HT-29 (cell line): ENCODE measurements around the gene CCDC63. TPM values are rescaled to one million over a fixed set of nuclear protein-coding genes. Genes with fewer than 3 reads are reported as not detected.
"Not testable (repeated sequence)": the region's sequence is repeated elsewhere in the genome, so short reads cannot be mapped to it uniquely, and the experiment has no call there.

Source experiments
- DNase-seq: peaks from one replicate; pipeline ENCODE4 v3.0.0-alpha.2; 2015; ENCODE audit warnings: low spot score
- total RNA-seq: library from RNA; depleted of rRNA; stranded (reverse); fragments of >200 nt; shearing (Covaris generic); gene quantifications from 2 replicates; pipeline ENCODE4 v1.2.3, GENCODE V29; 2014; rRNA removed

CCDC63 gene
- total RNA-seq, 1 experiment from 2014 or later = not detected

DNA sequence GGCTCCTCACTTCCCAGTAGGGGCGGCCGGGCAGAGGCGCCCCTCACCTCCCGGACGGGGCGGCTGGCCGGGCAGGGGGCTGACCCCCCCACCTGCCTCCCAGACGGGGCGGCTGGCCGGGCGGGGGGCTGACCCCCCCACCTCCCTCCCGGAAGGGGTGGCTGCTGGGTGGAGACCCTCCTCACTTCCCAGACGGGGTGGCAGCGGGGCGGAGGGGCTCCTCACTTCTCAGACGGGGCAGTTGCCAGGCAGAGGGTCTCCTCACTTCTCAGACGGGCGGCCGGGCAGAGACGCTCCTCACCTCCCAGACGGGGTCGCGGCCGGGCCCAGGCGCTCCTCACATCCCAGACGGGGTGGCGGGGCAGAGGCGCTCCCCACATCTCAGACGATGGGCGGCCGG, 104.1 kb downstream of the CCDC63 start:
- not testable (repeated sequence) for DNase-seq

Other genes with a start within 250 kb of the CCDC63 start
- gene TCTN1, start 232.9 kb upstream of the CCDC63 start, total RNA-seq = 3.0 and 5.3 TPM in 2 replicates
- gene HVCN1, start 157.9 kb upstream of the CCDC63 start, total RNA-seq = not detected in 2 replicates
- 105 and 120 TPM in 2 replicates for gene PPP1CC, start 104.1 kb upstream of the CCDC63 start, total RNA-seq
- gene MYL2, start 73.6 kb downstream of the CCDC63 start, total RNA-seq = 0.21 TPM in 1 of 2 replicates, not detected in the other
- not detected in 2 replicates for gene CUX2, start 187.2 kb downstream of the CCDC63 start, total RNA-seq